TTC549 (cell line): Measurements from ENCODE around the gene SLC38A3.
"Not testable (repeated sequence)": the region's sequence is repeated elsewhere in the genome, so short reads cannot be mapped to it uniquely, and the experiment has no call there.

ENCODE experiments used
- FAIRE-seq: peaks from 2 replicates; lab custom pipeline; 2012; peaks lifted over from hg19 to GRCh38; lab: Jason Lieb, UNC

The SLC38A3 gene

DNA sequence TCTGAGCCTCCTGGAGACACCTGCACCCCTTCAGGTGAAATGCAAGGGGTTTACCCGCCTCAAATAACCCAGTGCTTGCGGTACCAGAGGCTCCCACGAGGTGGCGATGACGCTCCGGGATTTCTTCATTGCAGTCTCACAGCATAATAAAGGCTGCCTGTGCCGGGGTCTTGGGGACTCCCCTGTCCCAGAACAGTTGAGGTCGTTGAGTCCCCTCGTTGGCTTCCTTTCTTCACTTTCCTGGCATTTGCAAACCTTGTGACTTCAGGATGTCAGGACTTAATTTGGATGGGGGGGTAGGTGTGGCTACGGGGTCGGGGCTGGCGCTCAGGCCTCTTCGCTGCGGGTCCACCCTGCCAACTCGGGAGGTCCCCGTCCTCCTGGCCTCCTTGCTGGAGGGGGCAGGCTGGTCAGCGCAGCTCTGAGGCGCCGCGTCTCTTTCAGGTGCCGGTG is 12.4 kb upstream of the SLC38A3 start:
- no peak for FAIRE-seq

DNA sequence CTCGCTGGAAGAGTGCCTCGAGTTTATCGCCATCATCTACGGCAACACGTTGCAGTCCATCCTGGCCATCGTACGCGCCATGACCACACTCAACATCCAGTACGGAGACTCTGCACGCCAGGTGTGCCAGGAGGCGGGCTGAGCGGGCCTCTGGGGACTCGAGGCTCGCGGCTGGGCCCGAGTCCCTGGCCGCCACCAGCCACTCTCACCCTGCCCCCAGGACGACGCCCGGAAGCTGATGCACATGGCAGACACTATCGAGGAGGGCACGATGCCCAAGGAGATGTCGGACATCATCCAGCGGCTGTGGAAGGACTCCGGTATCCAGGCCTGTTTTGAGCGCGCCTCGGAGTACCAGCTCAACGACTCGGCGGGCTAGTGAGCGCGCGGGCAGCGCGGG is 11.8 kb upstream of the SLC38A3 start:
- FAIRE-seq, result no peak

DNA sequence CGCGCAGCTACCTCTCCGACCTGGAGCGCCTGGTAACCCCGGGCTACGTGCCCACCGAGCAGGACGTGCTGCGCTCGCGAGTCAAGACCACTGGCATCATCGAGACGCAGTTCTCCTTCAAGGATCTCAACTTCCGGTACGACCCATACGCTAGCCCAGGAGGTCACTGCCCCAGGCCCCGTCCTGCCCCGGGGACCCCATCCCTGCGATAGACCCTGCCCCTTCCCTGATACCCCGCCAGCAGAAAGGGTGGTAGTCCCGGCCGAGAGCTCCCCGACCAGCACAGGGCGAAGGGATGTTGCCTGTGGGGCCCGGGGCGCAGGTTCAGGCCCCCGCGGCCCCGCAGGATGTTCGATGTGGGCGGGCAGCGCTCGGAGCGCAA is 11.3 kb upstream of the SLC38A3 start:
- FAIRE-seq, result no peak

DNA sequence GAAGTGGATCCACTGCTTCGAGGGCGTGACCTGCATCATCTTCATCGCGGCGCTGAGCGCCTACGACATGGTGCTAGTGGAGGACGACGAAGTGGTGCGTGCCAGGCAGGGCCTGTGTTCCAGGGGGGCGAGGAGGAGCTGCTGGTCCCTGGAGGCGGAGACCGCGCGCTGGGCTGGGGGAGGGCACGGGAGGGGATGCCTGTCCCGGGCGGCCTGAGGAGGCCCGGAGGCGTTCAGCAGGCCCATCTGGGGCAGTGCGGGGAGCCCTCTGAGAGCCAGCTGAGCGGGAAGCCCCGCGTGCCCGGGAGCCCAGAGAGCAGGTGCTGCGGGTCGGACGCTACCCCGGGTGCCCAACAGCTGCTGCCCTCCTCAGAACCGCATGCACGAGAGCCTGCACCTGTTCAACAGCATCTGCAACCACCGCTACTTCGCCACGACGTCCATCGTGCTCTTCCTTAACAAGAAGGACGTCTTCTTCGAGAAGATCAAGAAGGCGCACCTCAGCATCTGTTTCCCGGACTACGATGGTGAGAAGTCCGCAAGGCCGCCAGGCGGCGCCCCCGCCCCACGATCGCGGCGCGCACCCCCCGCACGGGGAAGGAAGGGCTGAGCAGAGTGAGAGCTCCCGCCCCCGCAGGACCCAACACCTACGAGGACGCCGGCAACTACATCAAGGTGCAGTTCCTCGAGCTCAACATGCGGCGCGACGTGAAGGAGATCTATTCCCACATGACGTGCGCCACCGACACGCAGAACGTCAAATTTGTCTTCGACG is 10.8 kb upstream of the SLC38A3 start:
- FAIRE-seq, result no peak

DNA sequence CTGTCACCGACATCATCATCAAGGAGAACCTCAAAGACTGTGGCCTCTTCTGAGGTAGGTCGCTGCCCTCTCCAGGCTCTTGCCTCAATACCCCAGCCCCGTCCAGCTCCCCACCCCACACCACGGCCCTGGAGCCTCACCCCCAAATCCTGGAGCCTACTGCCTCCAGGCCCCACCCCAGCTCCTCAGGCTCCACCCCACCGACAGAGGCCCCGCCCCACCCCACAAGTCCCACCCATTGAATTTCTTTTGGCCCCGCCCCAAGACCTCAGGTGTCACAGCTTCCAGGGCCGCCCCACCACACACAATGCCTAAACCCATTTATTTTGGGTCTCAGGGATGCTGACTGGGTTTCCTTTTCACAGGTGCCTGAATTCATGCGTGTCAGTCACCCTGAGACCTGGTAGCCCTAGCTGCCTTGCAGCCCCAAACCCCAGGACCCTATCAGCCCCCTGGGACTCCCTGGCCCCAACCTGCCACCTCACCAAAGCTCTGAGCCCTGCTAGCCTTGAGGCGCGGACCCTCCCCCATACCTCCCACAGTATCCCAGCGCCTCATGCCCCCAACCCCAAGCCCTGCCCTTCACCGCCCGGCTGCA is 10.1 kb upstream of the SLC38A3 start:
- no peak for FAIRE-seq

DNA sequence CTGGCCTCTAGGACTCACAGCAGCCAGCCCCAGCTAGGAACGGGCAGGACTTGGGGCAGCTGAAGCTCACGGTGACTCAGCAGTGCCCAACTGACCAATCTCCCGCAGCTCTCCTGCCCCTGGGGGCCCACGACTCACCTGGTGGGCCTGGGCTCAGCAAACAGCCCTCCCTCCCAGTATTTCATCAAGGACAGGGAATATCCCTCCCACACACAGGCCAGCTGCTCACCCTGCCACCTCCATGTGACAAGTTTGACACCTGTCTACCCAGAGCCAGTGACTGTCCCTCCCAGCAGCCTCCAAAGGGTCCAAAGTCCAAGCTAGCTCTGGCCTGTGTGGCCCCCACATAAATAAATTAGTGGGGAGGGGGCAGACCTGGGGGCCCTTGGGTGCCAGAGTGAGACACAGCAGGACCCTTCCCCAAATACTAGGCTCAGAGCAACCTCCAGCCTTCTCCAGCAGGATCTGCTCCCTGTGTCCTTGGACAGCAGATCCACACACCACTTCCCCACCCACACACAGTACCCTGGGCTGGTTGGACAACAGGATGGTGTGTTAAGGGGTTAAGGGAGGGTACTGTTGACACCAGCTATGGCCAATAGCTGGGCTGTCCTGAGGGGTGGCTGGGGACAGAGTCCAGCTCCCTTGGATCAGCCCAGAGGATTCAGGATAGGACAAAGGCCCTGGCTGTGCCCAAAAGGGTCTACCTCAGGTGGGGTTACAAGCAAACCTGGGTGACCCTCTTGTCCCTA is 9.4 kb upstream of the SLC38A3 start:
- FAIRE-seq, result no peak

DNA sequence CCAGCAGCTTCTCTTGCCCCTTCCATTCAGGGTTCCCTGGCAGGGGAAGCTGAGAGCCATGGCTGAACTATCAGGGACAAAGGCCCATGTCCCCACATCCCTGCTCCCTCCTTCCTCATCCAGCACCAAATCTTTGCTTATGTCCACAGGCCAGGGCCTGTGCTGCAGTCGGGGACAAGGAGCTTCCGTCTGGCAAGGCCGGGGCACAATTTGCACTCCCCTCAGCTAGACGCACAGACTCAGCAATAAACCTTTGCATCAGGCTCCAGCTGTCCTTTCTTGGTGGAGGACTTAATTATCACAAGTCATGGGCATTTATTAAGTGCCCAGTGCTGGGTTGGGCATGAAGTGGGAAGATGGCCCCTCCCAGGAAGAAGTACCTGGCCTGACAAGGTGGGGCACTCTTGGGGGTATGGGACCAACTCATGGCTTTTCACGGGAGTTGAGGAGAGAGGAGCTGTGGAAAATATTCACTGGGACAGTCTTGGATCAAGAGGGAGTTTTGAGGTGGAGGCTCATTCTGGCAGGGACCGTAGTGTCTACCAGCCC is 8.7 kb upstream of the SLC38A3 start:
- no peak for FAIRE-seq

DNA sequence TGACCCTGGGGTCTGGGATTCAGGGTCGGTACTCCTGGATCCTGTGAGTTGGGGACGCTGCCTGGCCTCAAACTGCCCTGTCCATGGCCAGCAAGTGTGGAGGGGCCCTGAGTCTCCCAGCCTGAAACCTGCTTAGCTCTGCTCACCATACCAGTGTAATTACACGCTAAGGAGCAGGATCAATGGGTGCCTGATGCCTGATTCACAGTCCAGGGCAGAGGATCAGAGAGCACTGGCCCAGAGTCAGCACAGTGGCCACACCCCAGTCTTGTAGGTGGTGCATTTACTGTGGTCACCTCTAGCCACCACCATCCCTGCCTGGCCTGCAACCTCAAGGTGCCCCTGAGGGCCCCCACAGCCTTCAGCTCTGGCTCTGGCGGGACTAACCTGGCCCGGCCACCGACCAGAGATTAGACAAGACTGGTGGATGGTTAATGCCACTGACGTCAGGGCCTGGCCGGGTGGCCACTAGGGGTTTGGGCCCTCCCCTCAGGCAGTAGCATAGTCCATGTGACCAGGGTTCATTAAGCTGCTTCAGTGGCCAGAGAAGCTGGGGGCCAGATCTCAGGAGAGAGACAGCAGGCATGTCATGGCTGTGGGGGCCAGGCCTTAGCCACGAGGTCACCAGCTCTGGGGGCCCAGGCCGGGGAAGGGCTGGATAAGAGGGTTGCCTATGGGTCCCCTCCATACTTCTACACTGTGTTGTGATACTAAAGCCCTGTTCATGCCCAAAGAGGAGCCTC is 3.3 kb upstream of the SLC38A3 start:
- no peak for FAIRE-seq

DNA sequence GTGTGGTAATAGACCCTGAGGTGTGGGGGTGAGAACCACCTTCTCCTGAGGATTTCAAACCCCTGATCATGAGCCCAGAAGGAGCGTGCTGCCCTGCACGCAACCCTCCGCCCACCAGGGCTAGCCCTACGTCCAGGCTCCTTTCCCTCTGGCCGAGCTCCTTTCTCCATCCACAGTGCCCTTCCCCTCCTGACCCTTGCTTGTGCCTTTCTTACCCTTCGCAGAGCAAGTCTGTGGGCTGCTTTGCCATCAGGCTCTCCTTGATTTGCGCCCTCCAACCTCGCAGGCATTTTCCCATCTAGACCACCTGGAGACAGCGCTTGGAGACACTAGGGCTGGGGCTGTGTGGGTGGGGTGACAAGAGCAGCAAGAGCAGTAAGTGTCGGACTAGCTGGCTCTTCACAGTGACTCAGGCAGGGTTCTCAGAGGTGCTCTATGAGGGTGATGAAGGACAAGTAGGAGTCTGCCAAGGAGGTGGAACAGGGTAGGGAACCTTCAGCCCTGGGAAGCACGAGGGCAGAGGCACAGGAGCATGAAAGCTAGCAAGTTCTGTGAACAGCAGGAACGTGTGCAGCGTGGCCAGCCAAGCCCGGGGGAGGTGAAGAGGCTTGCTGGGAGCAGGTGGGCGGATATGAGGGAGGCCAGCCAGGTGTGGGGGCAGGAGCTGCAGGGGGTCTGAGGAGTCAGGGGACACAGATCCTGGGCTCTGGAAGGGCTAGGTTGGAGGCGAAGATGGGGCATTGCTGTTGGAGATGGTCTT is 2.5 kb upstream of the SLC38A3 start:
- FAIRE-seq, result no peak

DNA sequence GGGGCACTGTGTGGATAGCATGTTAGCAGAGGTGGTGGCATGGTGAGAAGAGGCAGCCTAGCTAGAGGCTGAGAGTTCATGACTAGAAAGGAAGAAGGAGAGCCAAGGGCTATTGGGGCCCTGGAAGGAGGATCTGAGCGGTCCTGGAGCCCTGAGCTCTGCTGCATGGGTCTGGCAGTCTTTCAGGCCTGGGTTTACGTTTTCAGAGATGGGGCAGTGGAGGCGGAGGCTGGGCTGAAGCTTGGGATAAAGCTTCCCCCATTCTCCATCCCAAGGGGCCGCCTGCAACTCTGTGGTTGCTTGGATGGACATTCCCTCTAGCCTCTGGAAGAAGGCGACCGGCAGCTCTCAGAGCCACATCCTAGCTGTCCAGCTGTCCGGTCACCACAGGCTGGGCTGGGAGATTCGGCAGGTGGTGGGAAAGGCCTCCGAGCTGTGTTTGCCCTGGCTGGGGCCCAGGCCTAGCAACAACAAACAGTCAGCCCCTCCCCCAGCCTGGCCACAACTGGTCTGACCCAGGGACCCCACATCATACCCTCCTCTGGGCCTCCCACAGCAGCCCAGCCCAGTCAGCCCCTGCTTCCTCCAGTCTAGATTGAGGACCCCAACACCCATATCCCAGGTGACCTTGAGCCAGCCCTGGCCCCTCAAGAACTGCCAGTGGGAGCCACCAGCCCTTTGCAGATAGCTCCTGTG is 1.8 kb upstream of the SLC38A3 start:
- FAIRE-seq, result no peak

DNA sequence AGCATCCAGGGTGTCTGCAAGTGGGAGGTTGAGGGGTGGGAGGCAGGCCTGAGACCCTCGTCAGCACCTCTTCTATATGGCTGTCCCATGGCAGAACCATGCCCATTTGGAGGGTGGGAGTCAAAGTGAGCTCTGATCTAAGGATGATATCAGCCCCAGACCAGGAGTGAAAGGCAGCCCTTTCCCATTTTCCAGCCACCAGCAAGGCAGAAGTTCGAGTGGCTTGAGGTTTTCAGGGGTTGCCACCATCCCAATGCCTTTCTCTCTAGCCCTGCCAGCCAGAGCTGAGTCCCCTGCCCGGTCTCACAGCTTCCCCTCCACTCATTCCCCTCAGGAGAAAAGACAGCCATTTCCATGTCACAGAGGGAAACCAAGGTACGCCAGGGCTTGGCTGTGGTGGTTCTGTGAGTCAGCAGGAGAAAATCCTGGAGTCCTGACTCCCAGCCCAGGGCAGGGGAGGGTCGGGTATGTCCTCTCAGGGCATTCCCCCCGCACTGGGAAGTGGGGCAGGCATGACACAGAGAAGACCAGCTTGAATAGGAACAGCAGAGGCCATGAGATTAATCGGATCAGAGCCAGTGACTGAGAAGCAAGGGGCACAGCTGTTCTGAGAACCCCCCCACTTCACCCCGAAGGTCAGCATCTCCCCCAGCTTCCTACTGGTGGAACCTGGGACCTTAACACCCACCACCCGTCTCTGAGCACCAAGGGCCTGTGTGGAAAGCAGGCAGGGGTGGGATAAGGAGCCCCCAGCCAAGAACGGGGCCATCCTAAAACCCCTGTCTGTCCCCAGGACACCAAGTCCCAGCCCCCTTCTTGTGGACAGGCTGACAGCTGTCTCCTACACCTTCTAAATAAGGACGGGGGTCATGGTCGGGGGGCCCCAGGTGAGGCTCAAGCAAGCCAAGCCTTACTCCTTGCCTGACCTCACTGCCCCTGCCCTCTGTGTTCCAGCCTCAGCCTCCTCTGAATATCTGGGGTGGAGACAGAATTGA is 965 bp upstream of the SLC38A3 start:
- no peak for FAIRE-seq

DNA sequence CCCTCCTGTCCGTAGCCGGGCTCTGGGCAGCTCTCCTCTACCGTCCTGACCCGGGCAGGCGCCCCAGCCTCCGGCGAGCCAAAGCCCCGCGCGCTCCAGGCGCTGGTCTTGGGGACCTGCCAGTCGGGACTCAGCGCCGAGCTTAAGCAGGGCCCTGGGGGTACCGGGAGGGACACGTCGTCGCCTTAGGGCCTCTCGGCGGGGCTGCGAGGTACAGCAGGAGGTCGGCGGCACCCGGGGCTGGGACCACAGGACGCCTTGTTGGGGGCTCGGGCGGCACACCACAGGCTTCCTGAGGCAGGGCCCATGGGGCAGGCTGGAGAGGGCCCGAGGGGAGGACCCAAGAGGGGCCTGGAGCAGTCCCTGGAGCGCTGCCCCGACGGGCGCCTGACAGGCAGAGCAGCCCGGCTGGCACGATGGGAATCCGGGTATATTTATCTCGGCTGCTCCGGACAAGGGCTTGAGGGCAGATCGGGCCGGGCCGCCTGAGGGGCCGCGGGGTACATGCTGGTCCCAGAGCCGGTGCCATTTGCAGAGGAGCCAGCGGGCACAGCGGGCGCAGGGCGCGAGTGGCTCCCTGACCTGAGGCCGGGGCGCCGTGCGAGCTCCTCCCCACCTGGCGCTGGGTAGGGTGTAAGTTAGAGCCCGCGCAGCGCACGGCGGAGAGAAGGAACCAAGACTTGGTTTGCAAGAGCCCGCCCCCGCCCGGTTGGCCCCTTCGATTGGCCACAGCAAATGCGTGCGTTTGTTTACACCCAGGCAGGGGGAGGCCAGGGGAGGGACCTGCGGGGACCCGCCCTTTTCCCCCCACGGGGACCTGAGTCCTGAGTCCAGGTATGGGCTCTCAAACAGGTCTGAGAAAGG is 574 bp downstream of the SLC38A3 start:
- FAIRE-seq, result no peak

DNA sequence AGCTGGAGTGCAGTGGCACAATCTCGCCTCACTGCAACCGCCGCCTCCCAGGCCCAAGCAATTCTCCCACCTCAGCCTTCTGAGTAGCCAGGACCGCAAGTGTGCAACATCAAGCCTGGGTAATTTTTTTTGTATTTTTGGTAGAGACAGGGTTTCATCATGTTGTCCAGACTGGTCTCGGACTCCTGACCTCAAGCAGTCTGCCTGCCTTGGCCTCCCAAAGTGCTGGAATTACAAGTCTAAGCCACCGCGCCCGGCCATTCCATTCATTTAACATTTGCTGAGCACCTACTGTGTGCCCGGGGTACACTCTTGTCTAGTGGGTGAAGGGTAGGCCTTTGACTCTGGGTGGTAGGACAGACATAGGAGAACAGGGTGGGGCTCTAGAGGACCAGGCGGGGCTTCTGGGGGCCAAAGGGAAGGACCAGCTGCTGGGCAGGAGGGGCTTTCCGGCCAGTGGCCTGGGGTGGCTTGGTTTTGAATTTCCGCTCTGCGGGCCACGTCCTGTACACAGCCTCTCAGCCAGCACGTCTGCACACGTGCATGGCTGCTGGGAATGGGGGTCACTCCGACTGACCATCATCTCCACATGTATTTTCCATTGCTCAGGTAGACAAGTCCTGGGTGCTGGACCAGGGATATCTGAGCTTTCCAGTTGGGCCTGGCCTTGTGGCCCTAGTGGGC is 2.4 kb downstream of the SLC38A3 start:
- FAIRE-seq, result no peak

DNA sequence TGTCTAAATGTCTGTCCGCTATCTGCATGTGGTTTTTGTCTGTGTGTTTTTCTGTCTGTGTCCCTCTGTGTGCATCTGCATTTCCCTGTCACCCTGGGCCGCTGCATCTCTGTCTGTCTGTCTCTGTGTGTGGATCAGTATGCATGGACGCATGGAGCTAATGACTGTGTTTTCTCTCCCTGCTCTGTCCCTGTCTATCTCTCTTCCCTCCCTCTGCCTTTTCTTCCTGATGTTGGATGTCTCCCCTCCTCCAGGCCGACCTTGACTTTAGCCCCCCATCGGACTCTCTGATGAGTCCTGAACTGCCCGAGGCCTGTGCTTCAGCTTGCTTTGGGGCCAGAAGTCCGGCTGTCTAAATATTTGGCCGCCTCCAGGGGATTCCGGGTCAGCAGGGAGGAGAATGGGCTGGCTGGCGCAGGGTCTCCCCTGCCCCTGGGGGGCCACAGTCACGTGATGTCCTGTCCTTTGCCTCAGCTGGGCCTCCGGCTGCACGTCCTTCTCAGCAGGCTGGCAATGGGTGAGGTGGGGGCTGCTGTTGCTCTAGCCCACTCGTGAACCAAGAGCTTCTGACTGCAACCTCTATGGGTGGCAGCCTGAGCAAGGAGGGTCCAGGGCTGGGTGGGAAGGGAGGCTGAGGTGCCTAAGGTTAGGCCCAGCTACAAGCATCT is 3.7 kb downstream of the SLC38A3 start:
- no peak for FAIRE-seq

DNA sequence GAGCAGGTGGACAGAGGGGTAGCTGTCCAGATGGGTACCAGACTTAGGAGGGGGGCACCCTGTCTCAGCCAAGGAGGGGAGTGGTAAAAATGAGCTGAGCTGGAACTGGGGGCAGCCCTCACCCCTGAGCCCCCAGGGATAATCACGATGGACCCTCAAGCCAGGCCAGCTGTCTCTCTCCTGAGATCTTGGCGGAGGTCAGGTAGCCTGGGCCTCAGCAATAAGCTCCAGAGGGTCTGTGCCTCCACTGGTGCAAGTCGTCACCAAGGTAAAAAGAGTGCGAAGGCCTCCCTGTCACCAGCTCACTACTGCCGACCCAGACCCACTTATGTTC is 5.1 kb downstream of the SLC38A3 start:
- no peak for FAIRE-seq

DNA sequence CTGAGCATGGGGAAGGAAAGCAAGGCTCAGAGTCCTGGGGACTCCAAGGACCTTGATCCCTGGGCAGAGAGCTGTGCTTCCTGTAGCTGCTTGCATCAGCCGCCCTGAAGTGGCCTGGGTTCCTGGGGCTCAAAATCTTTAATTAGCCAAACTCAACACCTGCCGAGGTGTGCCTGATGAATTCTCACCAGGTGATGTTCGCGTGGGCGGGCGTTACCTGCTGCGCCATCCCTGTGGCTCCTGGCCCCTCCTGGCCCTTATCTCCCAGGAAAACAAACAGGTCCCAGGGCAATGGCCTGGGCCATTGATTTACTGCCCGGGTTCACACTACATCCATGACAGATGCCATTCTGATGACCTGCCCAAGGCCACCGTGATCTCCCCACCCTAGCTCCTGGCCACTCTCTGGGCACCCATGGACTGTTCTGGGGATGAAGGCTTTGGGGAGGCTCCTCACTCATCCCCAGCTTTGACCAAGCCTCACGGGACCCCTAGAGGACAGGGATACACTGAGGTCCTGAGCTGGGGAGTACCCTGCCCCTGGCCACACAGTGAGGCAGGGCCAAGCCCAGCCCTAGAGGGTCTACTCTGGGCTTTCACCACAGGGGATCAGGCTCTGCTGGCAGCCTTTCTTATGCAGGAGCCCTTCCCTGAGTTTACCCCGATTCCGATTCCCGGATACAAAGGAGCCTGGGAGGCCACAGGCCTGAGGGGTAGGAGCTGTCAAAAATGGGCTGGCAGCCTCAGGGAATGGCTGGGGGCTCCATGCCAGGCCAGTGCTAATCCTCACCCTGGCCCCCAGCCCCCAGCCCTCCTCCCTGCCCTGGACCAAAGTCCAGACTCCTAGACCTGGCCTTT is 5.7 kb downstream of the SLC38A3 start:
- no peak for FAIRE-seq

DNA sequence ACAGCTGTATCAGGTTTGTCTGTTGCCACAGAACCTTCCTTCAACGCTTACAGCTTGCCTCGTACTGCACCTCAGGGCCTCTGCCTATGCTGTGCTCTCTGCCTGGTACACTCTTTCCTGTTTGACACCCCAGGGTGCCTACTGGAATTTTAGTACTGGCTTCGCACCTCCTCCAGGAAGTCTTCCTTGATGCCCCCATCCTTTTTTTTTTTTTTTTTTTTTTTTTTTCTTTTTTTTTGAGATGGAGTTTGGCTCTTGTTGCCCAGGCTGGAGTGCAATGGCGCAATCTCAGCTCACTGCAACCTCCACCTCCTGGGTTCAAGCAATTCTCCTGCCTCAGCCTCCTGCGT is 6.3 kb downstream of the SLC38A3 start:
- not testable (repeated sequence) for FAIRE-seq
